SK-N-MC (cell line): ENCODE results near the gene TMPRSS11B.

Source experiments
- EZH2 ChIP-seq: fragments of 200-600 bp; sonication (generic); IDR thresholded peaks from one replicate; pipeline ENCODE4 v1.6.1; 2017; ENCODE audit warnings: antibody characterized with exemption
- POLR2AphosphoS5 ChIP-seq: IDR thresholded peaks from 2 replicates; pipeline ENCODE4 v1.6.1; 2012; ENCODE audit warnings: mild to moderate bottlenecking, low read depth, low read length, borderline replicate concordance

- TF ChIP-seq POLR2AphosphoS5, result no peak
- TF ChIP-seq EZH2, result no peak
Measured at GRCh38 chr4:68183417-68183816, 62.1 kb downstream of the TMPRSS11B start.
